Measurements from ENCODE around the gene SLC26A4. TPM values are rescaled to one million over a fixed set of nuclear protein-coding genes. Genes with fewer than 3 reads are reported as not detected.

Gene SLC26A4
- total and polyA plus RNA-seq, 4 donors = 0.28 to 8.7 (median 3.7) TPM

GRCh38 chr7:107686816-107687387, 26.3 kb downstream of the SLC26A4 start:
- DNase-seq = no peak
- WGBS, 2 donors = 75 to 91% methylated on average over 5 of the region's 5 CpGs
- H3K36me3 ChIP-seq (ENCODE audit: control insufficient read depth in 4 of 4, insufficient read depth in 4 of 4, low read length in 4 of 4) = no peaks in the 10 kb centered on the region
- H3K9me3 ChIP-seq (ENCODE audit: control insufficient read depth in 4 of 4, insufficient read depth in 3 of 4, low read length in 3 of 4) = no peaks in the 10 kb centered on the region
- H3K9ac ChIP-seq (ENCODE audit: insufficient read depth in 1 of 2, low read length in 2 of 2) = no peak overlapping the region
- no peak for ATAC-seq (ENCODE audit: insufficient read depth, low FRiP score)
- H3K27ac ChIP-seq (ENCODE audit: low read depth in 1 of 2, low read length in 1 of 2) = no peak overlapping the region
- TF ChIP-seq, protein P1, sequence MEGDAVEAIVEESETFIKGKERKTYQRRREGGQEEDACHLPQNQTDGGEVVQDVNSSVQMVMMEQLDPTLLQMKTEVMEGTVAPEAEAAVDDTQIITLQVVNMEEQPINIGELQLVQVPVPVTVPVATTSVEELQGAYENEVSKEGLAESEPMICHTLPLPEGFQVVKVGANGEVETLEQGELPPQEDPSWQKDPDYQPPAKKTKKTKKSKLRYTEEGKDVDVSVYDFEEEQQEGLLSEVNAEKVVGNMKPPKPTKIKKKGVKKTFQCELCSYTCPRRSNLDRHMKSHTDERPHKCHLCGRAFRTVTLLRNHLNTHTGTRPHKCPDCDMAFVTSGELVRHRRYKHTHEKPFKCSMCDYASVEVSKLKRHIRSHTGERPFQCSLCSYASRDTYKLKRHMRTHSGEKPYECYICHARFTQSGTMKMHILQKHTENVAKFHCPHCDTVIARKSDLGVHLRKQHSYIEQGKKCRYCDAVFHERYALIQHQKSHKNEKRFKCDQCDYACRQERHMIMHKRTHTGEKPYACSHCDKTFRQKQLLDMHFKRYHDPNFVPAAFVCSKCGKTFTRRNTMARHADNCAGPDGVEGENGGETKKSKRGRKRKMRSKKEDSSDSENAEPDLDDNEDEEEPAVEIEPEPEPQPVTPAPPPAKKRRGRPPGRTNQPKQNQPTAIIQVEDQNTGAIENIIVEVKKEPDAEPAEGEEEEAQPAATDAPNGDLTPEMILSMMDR (IDR thresholded peaks at IDR 0.05; ENCODE audit: control extremely low read depth, extremely low read depth) = no peak
- H3K4me3 ChIP-seq = no peak overlapping the region
- no peaks in the 10 kb centered on the region for H3K27me3 ChIP-seq (ENCODE audit: control insufficient read depth in 3 of 3, insufficient read depth in 3 of 3, low read length in 2 of 3)
- peaks cover 0 to 4% (median 0%) of the 10 kb centered on the region in 5 donors for H3K4me1 ChIP-seq (ENCODE audit: control insufficient read depth in 5 of 5, insufficient read depth in 5 of 5, low read length in 5 of 5)

DNA sequence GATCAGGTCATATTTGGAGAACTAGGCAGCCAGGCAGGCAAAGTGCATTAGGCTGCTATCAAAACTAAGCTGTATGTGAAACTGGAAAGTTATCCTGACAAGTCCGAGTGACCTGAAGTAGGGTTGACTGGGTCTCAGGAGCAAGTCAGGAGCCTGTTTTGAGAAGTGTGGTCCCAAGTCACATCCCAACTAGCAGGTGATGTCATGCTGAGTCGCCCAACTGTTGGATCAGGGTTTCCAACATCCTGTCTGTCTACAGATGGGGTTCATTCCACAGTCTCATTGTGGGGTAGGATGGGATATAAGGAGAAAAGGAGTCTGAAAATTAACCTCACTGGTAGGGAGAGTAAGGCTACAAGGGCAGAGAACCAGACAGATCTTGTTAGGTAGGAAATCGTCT, 27.0 kb downstream of the SLC26A4 start:
- no peak overlapping the region for H3K9ac ChIP-seq (ENCODE audit: insufficient read depth in 1 of 2, low read length in 2 of 2)
- WGBS, 2 donors = 63 to 80% methylated on average over 3 of the region's 3 CpGs
- no peaks in the 10 kb centered on the region for H3K36me3 ChIP-seq (ENCODE audit: control insufficient read depth in 4 of 4, insufficient read depth in 4 of 4, low read length in 4 of 4)
- no peak for ATAC-seq (ENCODE audit: insufficient read depth, low FRiP score)
- no peak for DNase-seq
- no peak overlapping the region for H3K4me3 ChIP-seq
- no peak overlapping the region for H3K27ac ChIP-seq (ENCODE audit: low read depth in 1 of 2, low read length in 1 of 2)
- TF ChIP-seq, protein P1 (IDR thresholded peaks at IDR 0.05; ENCODE audit: control extremely low read depth, extremely low read depth) = no peak
- peaks cover 0 to 4% (median 0%) of the 10 kb centered on the region in 5 donors for H3K4me1 ChIP-seq (ENCODE audit: control insufficient read depth in 5 of 5, insufficient read depth in 5 of 5, low read length in 5 of 5)
- H3K27me3 ChIP-seq (ENCODE audit: control insufficient read depth in 3 of 3, insufficient read depth in 3 of 3, low read length in 2 of 3) = no peaks in the 10 kb centered on the region
- H3K9me3 ChIP-seq (ENCODE audit: control insufficient read depth in 4 of 4, insufficient read depth in 3 of 4, low read length in 3 of 4) = no peaks in the 10 kb centered on the region

- WGBS, 2 donors = 93 to 94% methylated on average over 2 of the region's 2 CpGs
- Histone ChIP-seq H3K9ac (ENCODE audit: insufficient read depth in 1 of 2, low read length in 2 of 2) (no peak overlapping the region), H3K9me3 (ENCODE audit: control insufficient read depth in 4 of 4, insufficient read depth in 3 of 4, low read length in 3 of 4) (no peaks in the 10 kb centered on the region), H3K27me3 (ENCODE audit: control insufficient read depth in 3 of 3, insufficient read depth in 3 of 3, low read length in 2 of 3) (no peaks in the 10 kb centered on the region), H3K4me3 (no peak overlapping the region), H3K27ac (ENCODE audit: low read depth in 1 of 2, low read length in 1 of 2) (no peak overlapping the region), H3K36me3 (ENCODE audit: control insufficient read depth in 4 of 4, insufficient read depth in 4 of 4, low read length in 4 of 4) (no peaks in the 10 kb centered on the region), H3K4me1 (ENCODE audit: control insufficient read depth in 5 of 5, insufficient read depth in 5 of 5, low read length in 5 of 5) (peaks cover 0 to 6% (median 0%) of the 10 kb centered on the region in 5 donors)
- ATAC-seq (ENCODE audit: insufficient read depth, low FRiP score) (no peak), DNase-seq (no peak)
- TF ChIP-seq, protein P1 (IDR thresholded peaks at IDR 0.05; ENCODE audit: control extremely low read depth, extremely low read depth) = no peak
Observed at GRCh38 chr7:107689553-107689952, 28.9 kb downstream of the SLC26A4 start.

- TF ChIP-seq, protein P1 (IDR thresholded peaks at IDR 0.05; ENCODE audit: control extremely low read depth, extremely low read depth) = no peak
- H3K4me3 ChIP-seq = no peak overlapping the region
- H3K27me3 ChIP-seq (ENCODE audit: control insufficient read depth in 3 of 3, insufficient read depth in 3 of 3, low read length in 2 of 3) = no peaks in the 10 kb centered on the region
- ATAC-seq (ENCODE audit: insufficient read depth, low FRiP score) = no peak
- H3K27ac ChIP-seq (ENCODE audit: low read depth in 1 of 2, low read length in 1 of 2) = no peak overlapping the region
- H3K36me3 ChIP-seq (ENCODE audit: control insufficient read depth in 4 of 4, insufficient read depth in 4 of 4, low read length in 4 of 4) = no peaks in the 10 kb centered on the region
- H3K9ac ChIP-seq (ENCODE audit: insufficient read depth in 1 of 2, low read length in 2 of 2) = no peak overlapping the region
- no peaks in the 10 kb centered on the region for H3K9me3 ChIP-seq (ENCODE audit: control insufficient read depth in 4 of 4, insufficient read depth in 3 of 4, low read length in 3 of 4)
- WGBS, 2 donors = 92 to 93% methylated on average over 7 of the region's 7 CpGs
- peaks cover 0 to 6% (median 0%) of the 10 kb centered on the region in 5 donors for H3K4me1 ChIP-seq (ENCODE audit: control insufficient read depth in 5 of 5, insufficient read depth in 5 of 5, low read length in 5 of 5)
- DNase-seq = no peak
Observed at GRCh38 chr7:107690084-107690483, 29.5 kb downstream of the SLC26A4 start.
